ENCODE data around the gene ERC2.

GRCh38 chr3:56424336-56424735 is 43.9 kb downstream of the ERC2 start:
- TF ChIP-seq EZH2 (IDR thresholded peaks at IDR 0.05; ENCODE audit: borderline replicate concordance, low read length) (no peak), CTCF (IDR thresholded peaks at IDR 0.05; ENCODE audit: low read length) (no peak)
